ENCODE data around the gene SENP7.

GRCh38 chr3:101461451-101461850 lies 51.6 kb downstream of the SENP7 start:
- TF ChIP-seq CTCF (IDR thresholded peaks at IDR 0.05) (no peak), POLR2A (IDR thresholded peaks at IDR 0.05) (no peak)

Measured in heart left ventricle (tissue), 13 donors.